ENCODE measurements around the gene ELFN2. TPM values are rescaled to one million over a fixed set of nuclear protein-coding genes. Genes with fewer than 3 reads are reported as not detected.

ELFN2 gene
- total RNA-seq, 1 donor from 2014 or later, result 0.82 TPM

GRCh38 chr22:37379085-37379484 lies 48.2 kb downstream of the ELFN2 start:
- Histone ChIP-seq H3K9me3 (ENCODE audit: low read depth) (no peaks in the 10 kb centered on the region), H4K20me1 (ENCODE audit: low read depth) (no peaks in the 10 kb centered on the region), H3K4me1 (peaks cover 6% of the 10 kb centered on the region), H3K4me3 (no peak overlapping the region), H3K9ac (no peak overlapping the region), H3K36me3 (no peaks in the 10 kb centered on the region), H3K27me3 (no peaks in the 10 kb centered on the region), H2AFZ (replicated peaks) (no peak overlapping the region), H3K27ac (no peak overlapping the region), H3K79me2 (ENCODE audit: low read depth) (no peaks in the 10 kb centered on the region), H3F3A (ENCODE audit: low read depth) (no peaks in the 10 kb centered on the region), H3K4me2 (no peak overlapping the region)
- Mint-ChIP-seq H3K27me3 (ENCODE audit: insufficient read depth, low read depth) (peaks cover 8% of the 10 kb centered on the region), H3K4me3 (no peak overlapping the region), H3K27ac (no peak overlapping the region), H3K36me3 (no peaks in the 10 kb centered on the region), H3K9me3 (no peaks in the 10 kb centered on the region), H3K4me1 (peaks cover 16% of the 10 kb centered on the region)
- no peak for TF ChIP-seq EZH2 (IDR thresholded peaks at IDR 0.05)
- no peak for TF ChIP-seq CTCF (IDR thresholded peaks at IDR 0.05)
- no peak for TF ChIP-seq EZH2phosphoT487 (IDR thresholded peaks at IDR 0.05)
- no peak for DNase-seq (ENCODE audit: low spot score)

- no peak overlapping the region for H2AFZ ChIP-seq (replicated peaks)
- peaks cover 6% of the 10 kb centered on the region for H3K4me1 ChIP-seq
- H3K27ac Mint-ChIP-seq, result no peak overlapping the region
These were observed 48.6 kb downstream of the ELFN2 start for GRCh38 chr22:37378642-37379058.

GRCh38 chr22:37377927-37378326 lies 49.4 kb downstream of the ELFN2 start:
- H3K27ac ChIP-seq, result no peak overlapping the region
- no peak overlapping the region for H3K4me3 Mint-ChIP-seq

More at GRCh38 chr22:37378642-37379058, 48.6 kb downstream of the ELFN2 start:
- H3K27ac ChIP-seq, result no peak overlapping the region
- Mint-ChIP-seq H3K4me1 (peaks cover 16% of the 10 kb centered on the region), H3K4me3 (no peak overlapping the region), H3K9me3 (no peaks in the 10 kb centered on the region), H3K27me3 (ENCODE audit: insufficient read depth, low read depth) (peaks cover 8% of the 10 kb centered on the region), H3K36me3 (no peaks in the 10 kb centered on the region)
- DNase-seq (ENCODE audit: low spot score), result no peak
- H3K27me3 ChIP-seq, result no peaks in the 10 kb centered on the region
- no peaks in the 10 kb centered on the region for H4K20me1 ChIP-seq (ENCODE audit: low read depth)
- no peaks in the 10 kb centered on the region for H3F3A ChIP-seq (ENCODE audit: low read depth)
- no peaks in the 10 kb centered on the region for H3K36me3 ChIP-seq
- no peaks in the 10 kb centered on the region for H3K9me3 ChIP-seq (ENCODE audit: low read depth)
- TF ChIP-seq EZH2 (IDR thresholded peaks at IDR 0.05) (no peak), CTCF (IDR thresholded peaks at IDR 0.05) (no peak), EZH2phosphoT487 (IDR thresholded peaks at IDR 0.05) (no peak)
- no peak overlapping the region for H3K4me2 ChIP-seq
- H3K4me3 ChIP-seq, result no peak overlapping the region
- no peak overlapping the region for H3K9ac ChIP-seq
- no peaks in the 10 kb centered on the region for H3K79me2 ChIP-seq (ENCODE audit: low read depth)

More at GRCh38 chr22:37377927-37378326, 49.4 kb downstream of the ELFN2 start:
- no peaks in the 10 kb centered on the region for H3K36me3 Mint-ChIP-seq
- Histone ChIP-seq H2AFZ (replicated peaks) (no peak overlapping the region), H3K4me1 (peaks cover 6% of the 10 kb centered on the region), H4K20me1 (ENCODE audit: low read depth) (no peaks in the 10 kb centered on the region), H3K9me3 (ENCODE audit: low read depth) (no peaks in the 10 kb centered on the region), H3K36me3 (no peaks in the 10 kb centered on the region), H3K9ac (no peak overlapping the region), H3K4me3 (no peak overlapping the region), H3K27me3 (no peaks in the 10 kb centered on the region), H3K4me2 (no peak overlapping the region), H3K79me2 (ENCODE audit: low read depth) (no peaks in the 10 kb centered on the region), H3F3A (ENCODE audit: low read depth) (no peaks in the 10 kb centered on the region)
- DNase-seq (ENCODE audit: low spot score), result no peak
- peaks cover 16% of the 10 kb centered on the region for H3K4me1 Mint-ChIP-seq
- TF ChIP-seq EZH2phosphoT487 (IDR thresholded peaks at IDR 0.05), result no peak
- no peak for TF ChIP-seq EZH2 (IDR thresholded peaks at IDR 0.05)
- TF ChIP-seq CTCF (IDR thresholded peaks at IDR 0.05), result no peak
- no peaks in the 10 kb centered on the region for H3K9me3 Mint-ChIP-seq
- H3K27me3 Mint-ChIP-seq (ENCODE audit: insufficient read depth, low read depth), result peaks cover 6% of the 10 kb centered on the region
- peak overlapping the region; percentile 60 for H3K27ac Mint-ChIP-seq

All from neural progenitor cell (in vitro differentiated cells).